Measurements from ENCODE around the gene GID8.

DNA sequence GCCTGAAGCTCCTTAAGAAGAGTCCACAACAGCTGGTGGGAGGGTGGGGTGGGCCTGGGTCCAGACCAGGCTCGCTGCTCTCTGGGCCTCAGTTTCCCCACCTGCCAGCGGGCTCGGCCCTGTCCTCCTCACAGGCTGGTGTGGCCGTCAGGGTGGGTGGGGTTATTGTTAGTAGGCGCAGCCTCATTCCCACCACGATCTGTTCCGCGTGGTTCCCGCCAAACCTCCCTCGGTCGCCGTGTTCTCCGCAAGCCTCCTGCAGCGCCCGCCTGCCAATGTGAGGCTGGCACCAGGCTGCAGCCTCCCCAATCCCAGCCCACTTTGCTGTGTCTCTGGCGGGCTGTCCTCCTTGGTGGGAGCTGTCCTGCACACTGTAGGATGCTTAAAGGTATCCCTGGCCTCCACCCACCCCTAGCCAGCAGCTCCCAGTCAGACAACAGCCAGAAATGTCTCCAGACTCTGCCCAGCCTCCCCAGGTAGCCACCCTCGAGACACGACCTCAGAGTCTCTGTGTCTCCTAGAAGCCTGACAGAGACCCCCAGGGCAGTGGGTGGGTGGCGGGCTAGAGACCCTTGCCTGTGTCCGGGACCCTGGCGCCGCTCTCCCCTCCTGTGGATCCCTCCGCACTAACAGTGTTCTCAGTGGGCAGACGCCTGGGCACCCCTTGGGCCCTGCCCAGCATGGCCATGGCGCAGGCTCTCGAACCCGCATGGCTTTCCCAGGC is 29.8 kb downstream of the GID8 start:
- TF ChIP-seq, protein P1, sequence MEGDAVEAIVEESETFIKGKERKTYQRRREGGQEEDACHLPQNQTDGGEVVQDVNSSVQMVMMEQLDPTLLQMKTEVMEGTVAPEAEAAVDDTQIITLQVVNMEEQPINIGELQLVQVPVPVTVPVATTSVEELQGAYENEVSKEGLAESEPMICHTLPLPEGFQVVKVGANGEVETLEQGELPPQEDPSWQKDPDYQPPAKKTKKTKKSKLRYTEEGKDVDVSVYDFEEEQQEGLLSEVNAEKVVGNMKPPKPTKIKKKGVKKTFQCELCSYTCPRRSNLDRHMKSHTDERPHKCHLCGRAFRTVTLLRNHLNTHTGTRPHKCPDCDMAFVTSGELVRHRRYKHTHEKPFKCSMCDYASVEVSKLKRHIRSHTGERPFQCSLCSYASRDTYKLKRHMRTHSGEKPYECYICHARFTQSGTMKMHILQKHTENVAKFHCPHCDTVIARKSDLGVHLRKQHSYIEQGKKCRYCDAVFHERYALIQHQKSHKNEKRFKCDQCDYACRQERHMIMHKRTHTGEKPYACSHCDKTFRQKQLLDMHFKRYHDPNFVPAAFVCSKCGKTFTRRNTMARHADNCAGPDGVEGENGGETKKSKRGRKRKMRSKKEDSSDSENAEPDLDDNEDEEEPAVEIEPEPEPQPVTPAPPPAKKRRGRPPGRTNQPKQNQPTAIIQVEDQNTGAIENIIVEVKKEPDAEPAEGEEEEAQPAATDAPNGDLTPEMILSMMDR (IDR thresholded peaks at IDR 0.05): no peak
- TF ChIP-seq POLR2AphosphoS5 (IDR thresholded peaks at IDR 0.05) (no peak), POLR2A (IDR thresholded peaks at IDR 0.05; ENCODE audit: low read depth) (no peak), EP300 (IDR thresholded peaks at IDR 0.05) (no peak)

All from esophagus muscularis mucosa (tissue), 4 donors.